Neural crest cell (in vitro differentiated cells): ENCODE measurements around the gene SLC5A10. TPM values are rescaled to one million over a fixed set of nuclear protein-coding genes. Genes with fewer than 3 reads are reported as not detected.

Source experiments
- DNase-seq: peaks from one replicate; pipeline ENCODE4 v3.0.0; 2021; ENCODE audit warnings: low read depth, mixed read lengths, low spot score
- H3K27ac Mint-ChIP-seq: one replicate; pipeline ENCODE4 v1.8.0; 2021; ENCODE audit warnings: mild to moderate bottlenecking, mixed read lengths; ENCODE audit not compliant: unreplicated experiment
- H3K27me3 Mint-ChIP-seq: 2 replicates; pipeline ENCODE4 v1.8.0; 2021; ENCODE audit warnings: low read depth, mild to moderate bottlenecking, mixed read lengths
- H3K36me3 Mint-ChIP-seq: 2 replicates; pipeline ENCODE4 v1.8.0; 2021; ENCODE audit warnings: low read depth, mild to moderate bottlenecking, mixed read lengths
- H3K4me1 Mint-ChIP-seq: 2 replicates; pipeline ENCODE4 v1.8.0; 2021; ENCODE audit warnings: mixed read lengths
- H3K4me3 Mint-ChIP-seq: one replicate; pipeline ENCODE4 v1.8.0; 2021; ENCODE audit warnings: mild to moderate bottlenecking, mixed read lengths
- H3K9me3 Mint-ChIP-seq: 2 replicates; pipeline ENCODE4 v1.8.0; 2021; ENCODE audit warnings: mixed read lengths
- total RNA-seq: library from RNA; stranded (reverse); gene quantifications from 2 replicates; pipeline ENCODE4 v1.2.1, GENCODE V29; 2021
- TF ChIP-seq, protein P1 (sequence below): fragments of 200-600 bp; sonication (generic); conservative IDR thresholded peaks from 2 replicates; pipeline ENCODE4 v1.5.0; 2021; ENCODE audit warnings: antibody characterized with exemption, mild to moderate bottlenecking

Gene SLC5A10
- total RNA-seq, 1 donor from 2014 or later: not detected

DNA sequence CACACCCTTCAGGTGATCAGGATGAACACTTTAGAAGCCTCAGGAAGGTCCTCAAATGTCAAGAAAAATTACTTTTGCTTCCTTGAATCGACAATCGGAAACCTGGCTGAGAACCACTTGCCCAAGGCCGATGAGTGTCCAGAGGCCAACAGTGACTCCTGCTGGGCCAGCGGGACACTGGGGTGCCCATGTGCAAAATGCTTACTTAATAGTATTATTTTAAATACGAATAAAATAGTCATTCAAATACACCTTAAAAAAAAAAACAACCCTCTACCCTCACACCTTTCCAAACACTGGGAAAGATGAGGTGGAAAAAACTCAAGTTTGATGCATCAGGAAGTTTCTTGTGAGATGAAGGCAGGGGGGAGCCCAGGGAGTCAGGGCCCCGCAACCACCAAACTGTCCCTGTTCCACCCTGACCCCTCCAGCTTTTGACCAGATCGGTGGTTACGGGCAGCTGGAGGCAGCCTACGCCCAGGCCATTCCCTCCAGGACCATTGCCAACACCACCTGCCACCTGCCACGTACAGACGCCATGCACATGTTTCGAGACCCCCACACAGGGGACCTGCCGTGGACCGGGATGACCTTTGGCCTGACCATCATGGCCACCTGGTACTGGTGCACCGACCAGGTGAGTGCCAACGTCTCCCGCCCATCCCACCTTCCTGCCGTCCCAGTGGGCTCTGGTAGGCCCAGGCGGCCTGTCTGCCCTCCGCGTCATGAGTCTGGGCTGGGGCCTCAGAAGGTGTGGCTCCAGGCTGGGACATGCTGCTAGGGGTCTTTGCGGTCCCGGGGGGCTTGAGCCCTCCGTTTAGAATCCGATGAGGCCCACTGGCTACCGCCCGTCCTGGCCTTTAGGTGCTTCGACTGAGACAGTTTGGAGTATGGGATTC lies 18.9 kb downstream of the SLC5A10 start:
- Mint-ChIP-seq H3K36me3 (no peaks in the 10 kb centered on the region), H3K27me3 (no peaks in the 10 kb centered on the region), H3K27ac (peak overlapping the region; percentile 94), H3K4me1 (peaks cover 7% of the 10 kb centered on the region), H3K9me3 (no peaks in the 10 kb centered on the region), H3K4me3 (no peak overlapping the region)
- TF ChIP-seq, protein P1, sequence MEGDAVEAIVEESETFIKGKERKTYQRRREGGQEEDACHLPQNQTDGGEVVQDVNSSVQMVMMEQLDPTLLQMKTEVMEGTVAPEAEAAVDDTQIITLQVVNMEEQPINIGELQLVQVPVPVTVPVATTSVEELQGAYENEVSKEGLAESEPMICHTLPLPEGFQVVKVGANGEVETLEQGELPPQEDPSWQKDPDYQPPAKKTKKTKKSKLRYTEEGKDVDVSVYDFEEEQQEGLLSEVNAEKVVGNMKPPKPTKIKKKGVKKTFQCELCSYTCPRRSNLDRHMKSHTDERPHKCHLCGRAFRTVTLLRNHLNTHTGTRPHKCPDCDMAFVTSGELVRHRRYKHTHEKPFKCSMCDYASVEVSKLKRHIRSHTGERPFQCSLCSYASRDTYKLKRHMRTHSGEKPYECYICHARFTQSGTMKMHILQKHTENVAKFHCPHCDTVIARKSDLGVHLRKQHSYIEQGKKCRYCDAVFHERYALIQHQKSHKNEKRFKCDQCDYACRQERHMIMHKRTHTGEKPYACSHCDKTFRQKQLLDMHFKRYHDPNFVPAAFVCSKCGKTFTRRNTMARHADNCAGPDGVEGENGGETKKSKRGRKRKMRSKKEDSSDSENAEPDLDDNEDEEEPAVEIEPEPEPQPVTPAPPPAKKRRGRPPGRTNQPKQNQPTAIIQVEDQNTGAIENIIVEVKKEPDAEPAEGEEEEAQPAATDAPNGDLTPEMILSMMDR: no peak
- no peak for DNase-seq

DNA sequence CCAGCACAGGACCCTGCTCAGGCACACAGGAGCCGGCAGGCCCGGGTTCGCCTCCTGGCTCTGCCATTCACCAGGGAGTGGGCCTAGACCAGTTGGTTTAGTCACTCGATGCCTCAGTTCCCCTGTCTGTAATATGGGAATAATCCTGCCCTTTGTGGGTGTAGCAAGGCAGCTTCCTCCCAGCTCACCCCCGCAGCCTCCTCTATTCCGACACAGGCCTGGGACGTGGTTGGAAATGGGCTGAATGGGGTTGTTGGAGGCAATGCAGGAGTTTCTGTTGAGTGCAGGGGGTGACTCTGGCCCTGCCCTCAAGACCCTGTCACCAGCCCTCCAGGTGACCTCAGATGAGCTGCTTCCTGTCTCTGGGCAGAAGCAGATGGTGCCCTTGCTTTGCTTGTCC lies 19.8 kb downstream of the SLC5A10 start:
- Mint-ChIP-seq H3K4me1 (peaks cover 7% of the 10 kb centered on the region), H3K36me3 (no peaks in the 10 kb centered on the region), H3K27me3 (no peaks in the 10 kb centered on the region), H3K27ac (no peak overlapping the region), H3K4me3 (no peak overlapping the region), H3K9me3 (no peaks in the 10 kb centered on the region)
- TF ChIP-seq, protein P1: no peak
- no peak for DNase-seq

DNA sequence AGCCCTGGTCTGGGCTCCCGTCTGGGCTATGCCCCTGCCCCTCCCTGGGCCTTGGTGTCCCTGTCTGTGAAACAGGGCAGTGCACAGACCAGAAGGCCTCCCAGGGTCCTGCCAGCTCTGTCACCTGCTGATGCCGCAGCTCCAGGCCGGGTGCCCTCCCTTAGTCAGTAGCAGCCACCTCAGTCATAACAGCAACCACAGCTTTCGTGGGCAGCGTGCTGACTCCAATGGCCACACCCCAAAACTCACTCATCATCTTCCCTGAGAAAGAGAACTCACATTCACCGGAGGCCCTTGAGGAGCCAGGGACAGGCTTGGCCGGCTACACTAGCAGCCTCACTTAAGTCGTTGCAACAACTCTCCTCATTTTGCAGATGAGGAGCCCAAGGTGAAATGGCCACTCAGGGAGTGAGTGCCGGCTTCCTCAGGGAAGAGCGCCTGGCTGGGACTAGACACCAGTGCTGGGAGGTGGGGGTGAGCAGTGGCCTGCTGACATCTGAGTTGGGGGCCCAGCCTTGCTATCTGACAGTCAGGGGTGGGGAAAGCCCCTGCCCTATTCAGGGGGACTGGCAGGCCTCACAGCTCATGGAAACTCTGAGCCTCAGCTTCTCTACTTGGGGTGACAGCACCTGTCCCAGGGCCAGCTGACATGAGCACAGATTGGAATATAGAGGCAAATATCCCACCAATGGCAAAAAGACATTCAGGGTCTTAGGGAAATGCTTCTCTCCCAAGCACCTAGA lies 22.6 kb downstream of the SLC5A10 start:
- no peak overlapping the region for H3K4me3 Mint-ChIP-seq
- TF ChIP-seq, protein P1: no peak
- no peak for DNase-seq
- no peak overlapping the region for H3K27ac Mint-ChIP-seq
- no peaks in the 10 kb centered on the region for H3K4me1 Mint-ChIP-seq
- no peaks in the 10 kb centered on the region for H3K36me3 Mint-ChIP-seq
- H3K27me3 Mint-ChIP-seq: no peaks in the 10 kb centered on the region
- H3K9me3 Mint-ChIP-seq: no peaks in the 10 kb centered on the region

DNA sequence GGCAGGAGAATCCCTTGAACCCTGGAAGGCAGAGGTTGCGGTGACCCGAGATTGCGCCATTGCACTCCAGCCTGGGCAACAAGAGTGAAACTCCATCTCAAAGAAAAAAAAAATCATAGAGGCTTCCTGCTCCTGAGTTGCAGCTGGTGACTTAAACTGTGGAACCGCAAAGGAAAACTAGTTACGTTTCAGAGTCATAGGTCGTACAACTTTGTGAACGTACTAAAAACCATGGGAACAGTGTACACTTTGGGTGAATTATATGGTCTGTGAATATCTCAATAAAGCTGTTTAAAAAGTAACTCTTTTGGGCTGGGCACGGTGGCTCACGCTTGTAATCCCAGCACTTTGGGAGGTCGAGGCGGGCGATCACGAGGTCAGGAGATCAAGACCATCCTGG lies 23.6 kb downstream of the SLC5A10 start:
- H3K27ac Mint-ChIP-seq: no peak overlapping the region
- no peaks in the 10 kb centered on the region for H3K27me3 Mint-ChIP-seq
- no peak overlapping the region for H3K4me3 Mint-ChIP-seq
- TF ChIP-seq, protein P1: no peak
- H3K4me1 Mint-ChIP-seq: no peaks in the 10 kb centered on the region
- H3K9me3 Mint-ChIP-seq: no peaks in the 10 kb centered on the region
- H3K36me3 Mint-ChIP-seq: no peaks in the 10 kb centered on the region
- DNase-seq: no peak

DNA sequence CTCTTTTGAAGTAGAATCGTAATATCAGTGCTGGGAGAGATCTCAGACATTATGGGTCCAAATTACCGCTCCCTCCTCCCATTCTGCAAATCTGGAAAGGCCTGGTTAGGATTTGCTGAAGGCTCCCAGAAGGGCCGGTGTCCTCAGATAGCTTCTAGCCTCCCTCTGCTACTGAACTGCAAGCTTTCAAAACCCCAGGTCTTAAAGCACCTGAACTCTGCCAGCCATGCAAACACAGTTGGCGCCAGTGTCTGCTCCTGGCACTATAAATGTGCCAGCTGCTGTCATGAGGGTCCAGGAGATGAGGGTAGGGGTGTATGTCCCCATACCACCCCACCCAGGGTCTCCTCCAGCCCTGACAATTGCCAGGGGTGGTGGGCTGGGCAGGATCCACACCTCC lies 24.2 kb downstream of the SLC5A10 start:
- no peak for DNase-seq
- no peak overlapping the region for H3K27ac Mint-ChIP-seq

More for the DNA sequence above, 24.2 kb downstream of the SLC5A10 start:
- H3K9me3 Mint-ChIP-seq: no peaks in the 10 kb centered on the region
- H3K27me3 Mint-ChIP-seq: no peaks in the 10 kb centered on the region
- peaks cover 5% of the 10 kb centered on the region for H3K4me1 Mint-ChIP-seq
- no peak overlapping the region for H3K4me3 Mint-ChIP-seq
- no peaks in the 10 kb centered on the region for H3K36me3 Mint-ChIP-seq
- TF ChIP-seq, protein P1: no peak
